Inflammatory macrophage (primary cell): ENCODE measurements around the gene NIPSNAP2.
"Not testable (repeated sequence)": the region's sequence is repeated elsewhere in the genome, so short reads cannot be mapped to it uniquely, and the experiment has no call there.

ENCODE experiments used
- DNase-seq, 2 donors: peaks; one replicate each; pipeline ENCODE4 v3.0.0-alpha.2; 2020 to 2022

The NIPSNAP2 gene

GRCh38 chr7:56048245-56048644, 83.9 kb downstream of the NIPSNAP2 start:
- DNase-seq: no peak

- not testable (repeated sequence) for DNase-seq
Measured at GRCh38 chr7:56048763-56049162, 84.4 kb downstream of the NIPSNAP2 start.
